Fibroblast of lung (primary cell): ENCODE data around the gene SMARCA2.

Experiments used
- CTCF ChIP-seq, 2 donors: IDR thresholded peaks in 1 of 2; conservative IDR thresholded peaks in 1 of 2; 1 replicate in 1 of 2; 2 replicates in 1 of 2; pipeline ENCODE4 v1.5.1; 2011 to 2012; ENCODE audit warnings: low read length in 2 of 2, control low read depth in 1 of 2, inconsistent platforms in 1 of 2, low read depth in 1 of 2, mild to moderate bottlenecking in 1 of 2
- EZH2 ChIP-seq: IDR thresholded peaks from 2 replicates; pipeline ENCODE4 v1.5.1; 2012; ENCODE audit warnings: low read length, control low read depth, mild to moderate bottlenecking; ENCODE audit errors: missing control alignments

GRCh38 chr9:2116073-2116472 is 100.9 kb downstream of the SMARCA2 start:
- TF ChIP-seq CTCF (conservative IDR thresholded peaks at IDR 0.05 in 1 of 2, IDR thresholded peaks at IDR 0.05 in 1 of 2; ENCODE audit: low read depth in 1 of 2, low read length in 2 of 2) (peak; percentile 33 to 59), EZH2 (no peak)
